Endothelial cell (in vitro differentiated cells): ENCODE measurements around the gene MYO1E. TPM values are rescaled to one million over a fixed set of nuclear protein-coding genes. Genes with fewer than 3 reads are reported as not detected.
A peak's percentile ranks its signal among the peaks of the same experiment; 100 is the strongest.

Experiments
- DNase-seq: peaks from one replicate; pipeline ENCODE4 v3.0.0; 2021; ENCODE audit warnings: low spot score
- H3K27ac Mint-ChIP-seq: one replicate; pipeline ENCODE4 v1.8.0; 2021; ENCODE audit warnings: mixed read lengths, inconsistent platforms; ENCODE audit not compliant: unreplicated experiment
- H3K27me3 Mint-ChIP-seq: one replicate; pipeline ENCODE4 v1.8.0; 2021; ENCODE audit warnings: mild to moderate bottlenecking, moderate library complexity, mixed read lengths, inconsistent platforms; ENCODE audit not compliant: unreplicated experiment
- H3K36me3 Mint-ChIP-seq: one replicate; pipeline ENCODE4 v1.8.0; 2021; ENCODE audit warnings: mild to moderate bottlenecking, low read depth, mixed read lengths, inconsistent platforms; ENCODE audit not compliant: unreplicated experiment
- H3K4me1 Mint-ChIP-seq: one replicate; pipeline ENCODE4 v1.8.0; 2021; ENCODE audit warnings: mild to moderate bottlenecking, mixed read lengths, inconsistent platforms; ENCODE audit not compliant: unreplicated experiment
- H3K4me3 Mint-ChIP-seq: one replicate; pipeline ENCODE4 v1.8.0; 2021; ENCODE audit warnings: mild to moderate bottlenecking, mixed read lengths, inconsistent platforms; ENCODE audit not compliant: unreplicated experiment
- H3K9me3 Mint-ChIP-seq: one replicate; pipeline ENCODE4 v1.8.0; 2021; ENCODE audit warnings: mixed read lengths, inconsistent platforms; ENCODE audit not compliant: unreplicated experiment
- total RNA-seq: library from RNA; stranded (reverse); fragmentation: NEBNext Ultra II Directional; extraction: Animal tissue kit (Norgen Biotek cat#: 25700); gene quantifications from one replicate; pipeline ENCODE4 v1.2.1, GENCODE V29; 2021; ENCODE audit not compliant: unreplicated experiment
- TF ChIP-seq, protein P1 (sequence below): fragments of 200-600 bp; sonication (generic); IDR thresholded peaks from one replicate; pipeline ENCODE4 v1.5.0; 2021; ENCODE audit warnings: antibody characterized with exemption; ENCODE audit not compliant: unreplicated experiment

The MYO1E gene
- total RNA-seq, 1 donor from 2014 or later: 146 TPM

GRCh38 chr15:59298225-59298853, 74.3 kb downstream of the MYO1E start:
- peaks cover 5% of the 10 kb centered on the region for H3K27me3 Mint-ChIP-seq
- no peak overlapping the region for H3K27ac Mint-ChIP-seq
- no peak for DNase-seq
- no peak overlapping the region for H3K4me3 Mint-ChIP-seq
- TF ChIP-seq, protein P1, sequence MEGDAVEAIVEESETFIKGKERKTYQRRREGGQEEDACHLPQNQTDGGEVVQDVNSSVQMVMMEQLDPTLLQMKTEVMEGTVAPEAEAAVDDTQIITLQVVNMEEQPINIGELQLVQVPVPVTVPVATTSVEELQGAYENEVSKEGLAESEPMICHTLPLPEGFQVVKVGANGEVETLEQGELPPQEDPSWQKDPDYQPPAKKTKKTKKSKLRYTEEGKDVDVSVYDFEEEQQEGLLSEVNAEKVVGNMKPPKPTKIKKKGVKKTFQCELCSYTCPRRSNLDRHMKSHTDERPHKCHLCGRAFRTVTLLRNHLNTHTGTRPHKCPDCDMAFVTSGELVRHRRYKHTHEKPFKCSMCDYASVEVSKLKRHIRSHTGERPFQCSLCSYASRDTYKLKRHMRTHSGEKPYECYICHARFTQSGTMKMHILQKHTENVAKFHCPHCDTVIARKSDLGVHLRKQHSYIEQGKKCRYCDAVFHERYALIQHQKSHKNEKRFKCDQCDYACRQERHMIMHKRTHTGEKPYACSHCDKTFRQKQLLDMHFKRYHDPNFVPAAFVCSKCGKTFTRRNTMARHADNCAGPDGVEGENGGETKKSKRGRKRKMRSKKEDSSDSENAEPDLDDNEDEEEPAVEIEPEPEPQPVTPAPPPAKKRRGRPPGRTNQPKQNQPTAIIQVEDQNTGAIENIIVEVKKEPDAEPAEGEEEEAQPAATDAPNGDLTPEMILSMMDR: no peak
- H3K36me3 Mint-ChIP-seq: peaks cover 7% of the 10 kb centered on the region
- H3K9me3 Mint-ChIP-seq: no peaks in the 10 kb centered on the region
- H3K4me1 Mint-ChIP-seq: peaks cover 32% of the 10 kb centered on the region

DNA sequence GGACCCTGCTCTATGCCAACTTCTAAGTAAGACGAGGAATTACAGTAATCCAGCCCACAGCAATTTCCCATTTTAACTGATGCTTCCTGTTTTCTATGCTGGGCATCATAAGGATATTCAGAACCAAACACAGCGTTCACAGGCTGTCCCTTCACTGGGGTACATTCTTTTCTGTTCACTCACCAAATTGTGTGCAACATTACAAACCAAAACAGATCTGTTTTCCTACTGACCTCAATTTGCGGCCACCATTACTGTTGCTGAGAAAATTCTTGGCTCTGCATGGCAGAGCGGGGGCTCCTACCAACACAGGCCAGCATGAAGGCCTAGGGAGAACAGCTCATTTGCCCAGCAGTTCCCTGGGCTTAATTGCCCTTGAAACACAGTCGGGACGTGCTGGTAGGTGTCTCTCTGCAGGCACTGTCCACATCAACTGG, 76.5 kb downstream of the MYO1E start:
- peaks cover 49% of the 10 kb centered on the region for H3K4me1 Mint-ChIP-seq
- H3K36me3 Mint-ChIP-seq: peaks cover 7% of the 10 kb centered on the region
- H3K27ac Mint-ChIP-seq: no peak overlapping the region
- TF ChIP-seq, protein P1: no peak
- H3K4me3 Mint-ChIP-seq: no peak overlapping the region
- no peak for DNase-seq
- no peaks in the 10 kb centered on the region for H3K9me3 Mint-ChIP-seq
- H3K27me3 Mint-ChIP-seq: peaks cover 3% of the 10 kb centered on the region

- H3K36me3 Mint-ChIP-seq: peaks cover 7% of the 10 kb centered on the region
- DNase-seq: no peak
- TF ChIP-seq, protein P1: no peak
- peaks cover 3% of the 10 kb centered on the region for H3K27me3 Mint-ChIP-seq
- H3K4me1 Mint-ChIP-seq: peaks cover 47% of the 10 kb centered on the region
- H3K4me3 Mint-ChIP-seq: no peak overlapping the region
- peak overlapping the region; percentile 1 for H3K27ac Mint-ChIP-seq
- no peaks in the 10 kb centered on the region for H3K9me3 Mint-ChIP-seq
Measured at GRCh38 chr15:59295261-59296001, 77.2 kb downstream of the MYO1E start.

DNA sequence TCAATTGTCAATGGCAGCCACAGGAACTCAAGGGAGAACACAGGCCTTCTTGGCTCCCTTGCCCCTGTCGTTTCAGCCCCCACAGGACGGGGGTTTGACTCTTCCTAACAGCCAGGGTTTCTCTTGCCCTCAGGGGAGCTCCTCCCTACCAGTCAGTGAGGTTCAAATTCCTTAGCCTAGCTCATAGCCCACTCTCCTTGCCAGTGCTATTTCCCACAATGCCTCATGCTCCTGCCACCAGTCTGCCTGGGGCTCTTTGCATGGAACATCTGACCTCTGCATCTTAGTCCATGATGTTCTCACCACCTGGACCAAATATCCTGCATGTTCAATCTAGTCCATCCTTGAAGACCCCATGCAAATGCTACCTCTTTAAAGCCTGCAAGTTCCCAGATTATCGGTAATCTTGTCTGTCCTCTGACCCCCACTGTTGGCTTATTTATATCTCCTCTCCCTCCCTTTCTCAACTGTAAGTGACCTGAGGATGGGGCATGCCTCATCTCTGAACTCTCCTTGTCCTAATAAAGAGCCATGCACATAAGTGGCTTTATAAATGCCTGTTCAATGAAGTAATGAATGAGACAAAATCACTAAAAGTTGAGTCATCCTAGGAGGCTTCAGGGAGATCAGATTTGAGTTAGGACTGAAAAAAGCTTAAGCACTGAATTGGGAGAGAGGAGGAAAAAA, 78.0 kb downstream of the MYO1E start:
- H3K9me3 Mint-ChIP-seq: no peaks in the 10 kb centered on the region
- no peak for DNase-seq
- no peak overlapping the region for H3K27ac Mint-ChIP-seq
- TF ChIP-seq, protein P1: no peak
- H3K27me3 Mint-ChIP-seq: no peaks in the 10 kb centered on the region
- H3K4me3 Mint-ChIP-seq: no peak overlapping the region
- peaks cover 7% of the 10 kb centered on the region for H3K36me3 Mint-ChIP-seq
- H3K4me1 Mint-ChIP-seq: peaks cover 44% of the 10 kb centered on the region
